ENCODE measurements around the gene ADAT2.

Gene ADAT2

DNA sequence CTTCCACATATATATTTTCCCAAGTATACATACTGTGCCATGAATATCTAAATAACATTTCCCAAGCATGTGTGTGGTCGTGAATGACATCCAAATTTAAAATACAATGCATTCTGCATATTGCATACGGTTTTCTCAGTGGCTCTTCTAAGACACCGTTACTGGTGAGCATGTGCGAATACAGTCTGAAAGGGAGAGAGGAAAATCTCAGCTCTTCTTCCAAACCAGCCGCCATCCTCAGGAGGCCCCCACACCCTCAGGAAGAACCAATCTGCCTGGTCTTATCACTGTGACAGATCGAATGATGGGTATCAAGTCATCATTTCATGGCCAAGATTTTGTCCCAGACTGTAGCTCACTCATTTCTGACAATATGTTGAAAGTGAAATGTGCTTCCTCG is 50.7 kb downstream of the ADAT2 start:
- DNase-seq, result no peak
- in situ Hi-C loops (cut with HindIII; ENCODE audit: low pct_ligation_motif_present, low sequenced_read_pairs), result no loop called here
- no peak for TF ChIP-seq CTCF (IDR thresholded peaks at IDR 0.05; ENCODE audit: low read depth, low read length, missing control alignments)
- Histone ChIP-seq H3K4me3 (ENCODE audit: low read depth, low read length) (no peak overlapping the region), H3K27ac (no peak overlapping the region), H3K27me3 (replicated peaks) (no peaks in the 10 kb centered on the region), H3K36me3 (replicated peaks) (no peaks in the 10 kb centered on the region)

DNA sequence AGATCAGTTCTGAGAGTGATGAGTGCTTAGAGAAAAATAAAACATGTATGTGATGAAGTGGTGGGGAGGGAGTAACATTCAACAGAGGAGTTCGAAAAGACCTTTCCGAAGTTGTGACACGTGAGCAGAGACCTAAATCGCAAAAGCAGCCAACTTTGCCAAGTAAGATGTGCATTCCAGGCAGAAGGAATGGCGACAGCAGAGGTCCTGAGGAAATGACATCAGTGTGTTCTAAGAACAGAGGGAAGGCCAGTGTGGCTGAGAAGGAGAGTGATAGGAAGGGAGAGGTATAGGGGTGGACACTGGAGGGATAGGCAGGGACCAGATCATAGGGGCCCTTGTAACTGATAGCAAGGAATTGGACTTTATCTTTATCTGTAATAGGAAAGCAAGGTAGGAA is 51.3 kb downstream of the ADAT2 start:
- no peak for DNase-seq
- Histone ChIP-seq H3K4me3 (ENCODE audit: low read depth, low read length) (no peak overlapping the region), H3K27me3 (replicated peaks) (no peaks in the 10 kb centered on the region), H3K27ac (no peak overlapping the region), H3K36me3 (replicated peaks) (no peaks in the 10 kb centered on the region)
- TF ChIP-seq CTCF (IDR thresholded peaks at IDR 0.05; ENCODE audit: low read depth, low read length, missing control alignments), result no peak
- in situ Hi-C loops (cut with HindIII; ENCODE audit: low pct_ligation_motif_present, low sequenced_read_pairs), result no loop called here

- no peaks in the 10 kb centered on the region for H3K36me3 ChIP-seq (replicated peaks)
- H3K27ac ChIP-seq, result no peak overlapping the region
- TF ChIP-seq CTCF (IDR thresholded peaks at IDR 0.05; ENCODE audit: low read depth, low read length, missing control alignments), result no peak
Observed at GRCh38 chr6:143397227-143398222, 53.0 kb downstream of the ADAT2 start.

DNA sequence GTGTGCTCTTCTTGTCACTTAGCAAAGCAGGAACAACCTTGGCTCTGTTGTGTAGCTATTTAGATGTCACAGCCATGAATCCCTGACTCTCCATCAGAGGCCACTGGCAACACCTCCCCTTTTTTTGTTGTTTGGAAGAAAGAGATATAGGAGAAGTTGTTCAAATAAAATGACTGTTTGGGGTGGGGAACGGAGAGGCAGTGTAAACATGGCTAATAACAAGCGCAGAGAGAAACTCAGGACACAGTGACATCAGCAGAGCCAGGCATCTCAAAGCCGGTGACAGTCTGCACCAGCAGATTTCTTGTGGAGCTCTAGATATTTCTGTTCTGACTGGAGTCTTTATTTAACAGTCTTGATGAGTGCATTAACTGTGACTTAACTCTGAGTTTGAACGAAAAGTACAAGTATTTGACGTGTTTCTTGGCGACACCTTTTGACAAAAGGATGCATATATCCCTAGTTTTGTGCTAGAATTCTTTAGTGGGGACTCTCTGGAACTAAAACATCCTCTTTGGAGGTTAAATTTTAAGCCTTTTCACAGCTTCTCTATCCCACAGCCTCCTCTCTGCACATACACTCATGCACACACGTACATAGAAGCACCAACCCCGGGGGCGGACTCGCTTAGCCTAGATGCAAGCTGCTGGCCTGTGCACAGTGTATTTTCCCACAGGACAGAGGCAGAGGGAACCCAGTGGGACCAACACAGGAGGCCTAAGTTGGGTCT is 53.8 kb downstream of the ADAT2 start:
- Histone ChIP-seq H3K4me3 (ENCODE audit: low read depth, low read length) (no peak overlapping the region), H3K36me3 (replicated peaks) (no peaks in the 10 kb centered on the region), H3K27me3 (replicated peaks) (no peaks in the 10 kb centered on the region), H3K27ac (no peak overlapping the region)
- no peak for DNase-seq
- no peak for TF ChIP-seq CTCF (IDR thresholded peaks at IDR 0.05; ENCODE audit: low read depth, low read length, missing control alignments)
- in situ Hi-C loops (cut with HindIII; ENCODE audit: low pct_ligation_motif_present, low sequenced_read_pairs), result no loop called here

More at GRCh38 chr6:143397227-143398222, 53.0 kb downstream of the ADAT2 start:
- peak; percentile 66 for DNase-seq
- in situ Hi-C loops (cut with HindIII; ENCODE audit: low pct_ligation_motif_present, low sequenced_read_pairs), result no loop called here
- no peak overlapping the region for H3K4me3 ChIP-seq (ENCODE audit: low read depth, low read length)
- H3K27me3 ChIP-seq (replicated peaks), result no peaks in the 10 kb centered on the region

DNA sequence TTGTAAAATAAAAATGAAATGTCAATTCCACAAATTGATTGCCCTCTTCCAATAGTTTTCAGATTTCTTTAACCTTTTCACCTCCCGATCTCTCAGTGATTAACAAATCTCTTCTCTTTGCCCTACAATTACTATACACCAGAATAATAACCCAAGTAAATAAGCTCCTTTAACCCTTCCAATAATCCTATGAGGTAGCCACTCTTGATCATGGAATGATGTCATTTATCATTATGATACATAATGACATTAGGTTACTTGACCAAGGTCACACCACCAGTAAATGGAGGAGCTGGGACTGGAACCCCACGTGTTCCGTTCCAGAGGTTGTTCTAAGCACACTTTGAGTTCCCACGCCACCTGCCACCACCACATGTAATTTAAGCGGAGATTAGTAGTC is 54.8 kb downstream of the ADAT2 start:
- H3K36me3 ChIP-seq (replicated peaks), result no peaks in the 10 kb centered on the region
- DNase-seq, result no peak
- H3K27me3 ChIP-seq (replicated peaks), result no peaks in the 10 kb centered on the region
- no peak overlapping the region for H3K4me3 ChIP-seq (ENCODE audit: low read depth, low read length)
- in situ Hi-C loops (cut with HindIII; ENCODE audit: low pct_ligation_motif_present, low sequenced_read_pairs), result no loop called here
- TF ChIP-seq CTCF (IDR thresholded peaks at IDR 0.05; ENCODE audit: low read depth, low read length, missing control alignments), result no peak
- H3K27ac ChIP-seq, result no peak overlapping the region
